Activated CD8-positive, alpha-beta memory T cell treated with anti-CD3 and anti-CD28 coated beads for 48 hours (primary cell): ENCODE results near the gene CARD10.
"Not testable (repeated sequence)": the region's sequence is repeated elsewhere in the genome, so short reads cannot be mapped to it uniquely, and the experiment has no call there.

ENCODE experiments used
- DNase-seq, 3 experiments: peaks; one replicate each; pipeline ENCODE4 v3.0.0-alpha.2; 2020; ENCODE audit warnings: low read depth in 2 of 3, low spot score in 2 of 3

Gene CARD10

DNA sequence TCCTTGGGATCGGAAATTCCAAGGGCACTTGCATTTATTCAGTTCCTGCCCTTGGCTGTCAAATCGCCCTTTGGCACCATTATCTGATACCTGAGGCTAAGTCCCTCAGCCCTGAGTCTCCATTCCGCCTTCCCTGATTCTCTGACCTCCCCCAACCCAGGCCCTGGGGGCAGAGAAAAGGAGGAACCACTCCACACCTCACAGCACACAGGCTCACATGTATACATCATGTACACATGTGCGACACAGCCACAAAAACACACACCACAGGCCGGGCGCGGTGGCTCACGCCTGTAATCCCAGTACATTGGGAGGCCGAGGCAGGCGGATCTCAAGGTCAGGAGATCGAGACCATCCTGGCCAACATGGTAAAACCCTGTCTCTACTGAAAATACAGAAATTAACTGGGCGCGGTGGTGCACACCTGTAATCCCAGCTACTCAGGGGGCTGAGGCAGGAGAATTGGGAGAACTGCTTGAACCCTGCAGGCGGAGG, 51.0 kb downstream of the CARD10 start:
- DNase-seq = not testable (repeated sequence)

DNA sequence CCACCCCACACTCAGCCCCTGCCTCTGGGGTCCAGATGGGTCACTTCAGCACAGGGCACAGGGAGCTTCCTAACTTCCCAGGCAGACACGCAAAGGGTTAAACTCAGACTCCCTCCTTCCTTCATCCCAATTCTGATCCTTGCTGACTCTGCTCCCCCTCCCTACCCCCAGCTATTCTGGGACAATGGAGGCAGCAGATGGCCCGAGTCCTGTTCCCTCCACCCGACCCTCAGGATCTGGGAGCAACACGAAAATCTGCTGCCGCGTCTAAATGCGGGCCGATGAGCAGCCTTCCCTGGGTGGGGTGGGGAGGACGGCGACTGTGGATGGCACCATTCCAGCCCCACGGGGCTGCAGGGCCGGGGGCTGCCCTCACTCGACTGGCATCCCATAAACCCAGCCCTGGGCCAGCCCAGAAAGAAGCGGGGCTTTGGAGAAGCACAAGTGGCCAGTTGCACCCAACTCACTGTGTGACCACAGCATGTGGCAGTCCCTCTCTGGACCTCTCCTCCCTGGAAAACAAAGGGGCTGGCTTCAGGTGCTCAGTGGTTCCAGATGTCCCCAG, 51.7 kb downstream of the CARD10 start:
- no peak for DNase-seq

DNA sequence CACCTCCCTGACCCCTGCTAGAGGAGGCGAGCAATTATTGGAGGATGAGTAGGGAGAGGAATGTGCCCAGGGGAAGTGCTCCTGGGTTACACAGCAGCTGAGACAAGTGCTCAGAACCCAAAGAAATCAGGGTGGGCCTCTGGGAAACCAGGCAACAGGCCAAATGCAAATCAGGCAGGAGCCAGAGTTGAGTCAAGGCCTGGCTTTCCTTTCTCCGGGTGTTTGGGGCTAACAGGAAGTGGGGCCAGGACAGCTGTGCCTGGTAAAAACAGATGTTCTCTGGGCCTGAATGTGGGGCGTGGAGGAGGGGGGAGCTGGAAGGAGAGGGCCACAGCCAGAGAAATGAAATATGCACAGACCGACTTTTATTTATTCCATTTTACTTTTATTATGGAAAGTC, 55.0 kb downstream of the CARD10 start:
- no peak for DNase-seq

DNA sequence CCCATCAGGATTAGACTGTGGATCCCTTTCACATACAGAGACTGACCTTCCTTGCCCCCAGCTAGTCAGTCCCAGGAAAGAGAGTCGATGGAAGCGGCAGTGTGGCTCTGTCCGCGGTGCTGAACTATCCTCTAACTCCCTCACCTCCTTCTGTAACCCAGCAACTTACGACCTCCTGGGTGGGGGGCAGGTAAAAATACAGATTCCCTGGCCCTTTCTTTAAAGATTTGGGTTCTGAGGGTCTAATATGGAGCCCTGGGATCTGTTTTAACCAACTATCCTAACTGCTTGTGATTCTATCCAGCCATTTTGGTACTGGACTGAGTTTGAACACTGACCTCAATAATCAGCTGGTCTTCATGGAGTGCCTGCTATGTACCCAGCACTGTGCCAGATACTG, 56.2 kb downstream of the CARD10 start:
- DNase-seq = no peak

DNA sequence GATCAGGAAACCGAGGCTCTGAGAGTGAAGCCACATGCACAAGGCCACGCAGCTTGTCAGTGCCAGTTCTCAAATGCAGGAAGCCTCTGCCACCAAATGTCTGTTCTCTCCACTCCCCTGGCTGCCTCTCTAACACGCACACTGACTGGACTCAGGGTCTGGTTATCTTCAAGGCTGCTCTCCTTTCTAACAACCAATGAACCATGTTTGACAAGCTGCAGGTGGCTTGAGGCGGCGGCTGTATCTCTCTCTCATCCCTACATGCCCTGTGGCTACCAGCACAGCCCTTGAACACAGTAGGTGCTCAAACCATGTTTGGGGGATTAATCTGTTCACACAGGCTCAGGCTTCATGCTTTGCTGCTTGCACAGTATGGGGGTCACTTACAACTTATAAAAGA, 56.8 kb downstream of the CARD10 start:
- DNase-seq = no peak

DNA sequence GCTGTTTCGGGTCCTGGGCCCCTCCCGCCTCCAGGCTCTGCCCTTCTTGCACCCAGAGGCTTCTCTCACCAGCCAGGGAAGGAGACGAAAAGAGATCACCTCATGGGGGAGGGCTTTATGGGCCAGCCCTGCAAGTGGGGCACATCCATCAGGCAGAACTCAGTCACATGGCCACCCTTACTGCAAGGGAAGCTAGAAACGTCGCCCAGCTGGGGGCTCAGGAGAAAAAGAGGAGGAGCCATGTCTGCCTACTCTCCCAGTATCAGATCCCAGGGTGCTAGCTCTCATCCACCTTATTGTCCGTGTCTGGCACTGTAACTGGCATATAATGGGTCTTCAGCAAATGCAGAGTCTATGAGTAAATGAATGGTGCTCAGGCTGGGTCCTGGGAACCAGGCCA, 57.3 kb downstream of the CARD10 start:
- no peak for DNase-seq

DNA sequence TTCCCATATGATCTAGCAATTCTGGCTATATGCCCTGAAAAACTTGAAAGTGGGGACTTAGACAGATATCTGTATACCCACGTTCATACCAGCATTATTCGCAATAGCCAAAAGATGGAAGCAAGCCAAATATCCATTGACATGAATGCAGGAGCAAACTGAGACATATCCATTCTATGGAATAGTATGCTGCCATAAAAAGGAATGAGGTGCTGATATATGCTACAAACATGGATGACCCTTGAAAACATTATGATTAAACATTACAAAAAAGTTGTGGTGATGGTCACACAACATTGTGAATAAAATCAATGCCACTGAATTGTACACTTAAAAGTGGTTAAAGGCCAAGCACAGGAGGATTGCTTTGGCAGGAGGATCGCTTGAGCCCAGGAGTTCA, 58.5 kb downstream of the CARD10 start:
- no peak for DNase-seq

DNA sequence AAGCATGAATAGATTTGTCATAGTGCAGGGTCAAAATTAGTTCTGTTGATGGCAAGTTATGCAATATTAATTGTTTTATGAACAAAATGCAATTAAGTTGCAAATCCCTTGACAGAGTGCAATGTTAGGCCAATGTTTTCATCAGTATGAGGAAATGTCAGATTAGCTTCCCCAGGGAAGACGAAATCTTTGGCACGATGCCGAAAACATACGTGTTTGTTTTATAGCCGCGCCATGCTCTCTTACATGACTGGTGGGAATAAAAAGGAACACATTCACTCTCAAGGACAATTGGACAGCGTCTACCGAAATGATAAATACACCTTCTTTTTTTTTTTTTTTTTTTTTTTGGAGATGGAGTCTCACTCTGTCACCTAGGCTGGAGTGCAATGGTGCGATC, 60.0 kb downstream of the CARD10 start:
- DNase-seq = no peak

DNA sequence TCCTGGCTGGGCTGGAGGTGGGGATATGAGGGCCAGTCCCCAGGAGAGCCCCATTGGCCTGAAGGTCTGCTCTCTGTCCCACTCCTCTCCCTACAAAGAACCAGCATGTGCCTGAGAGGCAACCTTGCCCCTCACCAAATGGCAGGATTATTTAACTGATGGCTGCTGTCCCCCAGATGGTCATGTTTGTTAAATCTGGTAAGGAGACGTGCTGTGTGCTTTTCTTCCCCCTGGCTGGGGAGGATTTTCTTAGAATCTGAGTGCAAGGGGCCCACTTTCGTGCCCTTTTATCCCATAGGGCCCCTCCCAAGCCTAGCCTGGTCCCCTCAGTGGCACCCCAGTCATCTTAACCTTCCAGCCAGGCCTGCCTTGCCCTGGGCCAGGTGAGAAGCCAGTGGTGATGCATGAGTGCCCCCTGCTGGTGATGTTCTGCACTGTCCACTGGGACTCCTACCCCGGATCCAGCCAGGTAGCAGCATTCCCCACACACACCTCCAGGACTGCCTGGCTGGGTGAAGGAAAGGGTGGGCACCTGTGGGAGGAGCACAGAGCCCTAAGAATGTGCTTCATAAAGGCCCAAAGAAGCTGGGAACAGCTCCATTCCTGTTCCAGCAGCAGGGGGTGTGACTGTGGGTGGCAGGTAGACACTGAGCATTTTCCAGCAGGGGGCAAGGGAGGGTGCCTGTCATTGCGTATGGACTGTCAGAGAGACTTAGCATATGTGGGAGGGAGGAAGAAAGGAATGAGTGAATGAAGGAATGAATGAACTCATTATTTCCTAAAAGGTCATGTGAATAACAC, 61.9 kb downstream of the CARD10 start:
- DNase-seq = peak; percentile 50 to 93 (median 89)

DNA sequence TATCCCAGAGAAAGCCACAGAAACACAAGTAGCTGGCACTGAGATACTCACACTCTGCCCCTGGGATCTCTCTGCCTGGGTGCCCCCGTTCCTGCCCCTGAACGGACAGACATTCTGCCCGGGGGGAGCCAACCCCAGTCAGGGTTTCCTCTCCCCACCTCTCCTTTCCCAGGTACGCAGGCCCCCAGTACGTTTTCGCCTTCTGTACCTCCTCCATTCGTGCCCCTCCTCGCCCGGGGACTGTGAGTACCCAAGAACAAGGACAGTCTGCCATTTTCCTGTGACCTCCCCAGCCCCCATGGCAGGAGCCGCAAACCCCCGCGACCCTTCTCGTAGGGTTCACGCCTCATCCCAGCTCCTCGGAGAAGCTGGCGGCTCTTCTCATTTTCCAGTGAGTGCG, 62.9 kb downstream of the CARD10 start:
- DNase-seq = no peak

DNA sequence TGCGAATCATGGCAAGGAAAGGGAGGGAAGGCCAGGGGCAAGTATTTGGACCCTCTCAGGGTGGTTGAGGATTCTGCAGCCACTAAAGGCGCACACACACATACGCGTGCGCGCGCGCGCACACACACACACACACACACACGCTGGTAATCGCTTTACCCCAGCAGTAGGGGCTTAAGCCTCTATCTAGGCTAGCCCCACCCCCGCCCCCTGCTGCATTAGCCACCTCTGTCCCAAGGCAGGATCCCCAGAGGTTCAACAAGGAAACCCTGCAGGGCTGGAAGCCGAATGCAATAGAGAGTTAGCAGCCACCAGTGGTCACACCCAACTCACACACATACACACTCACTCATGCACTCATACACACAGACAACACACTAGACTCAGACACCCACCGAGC, 63.3 kb downstream of the CARD10 start:
- DNase-seq = no peak

DNA sequence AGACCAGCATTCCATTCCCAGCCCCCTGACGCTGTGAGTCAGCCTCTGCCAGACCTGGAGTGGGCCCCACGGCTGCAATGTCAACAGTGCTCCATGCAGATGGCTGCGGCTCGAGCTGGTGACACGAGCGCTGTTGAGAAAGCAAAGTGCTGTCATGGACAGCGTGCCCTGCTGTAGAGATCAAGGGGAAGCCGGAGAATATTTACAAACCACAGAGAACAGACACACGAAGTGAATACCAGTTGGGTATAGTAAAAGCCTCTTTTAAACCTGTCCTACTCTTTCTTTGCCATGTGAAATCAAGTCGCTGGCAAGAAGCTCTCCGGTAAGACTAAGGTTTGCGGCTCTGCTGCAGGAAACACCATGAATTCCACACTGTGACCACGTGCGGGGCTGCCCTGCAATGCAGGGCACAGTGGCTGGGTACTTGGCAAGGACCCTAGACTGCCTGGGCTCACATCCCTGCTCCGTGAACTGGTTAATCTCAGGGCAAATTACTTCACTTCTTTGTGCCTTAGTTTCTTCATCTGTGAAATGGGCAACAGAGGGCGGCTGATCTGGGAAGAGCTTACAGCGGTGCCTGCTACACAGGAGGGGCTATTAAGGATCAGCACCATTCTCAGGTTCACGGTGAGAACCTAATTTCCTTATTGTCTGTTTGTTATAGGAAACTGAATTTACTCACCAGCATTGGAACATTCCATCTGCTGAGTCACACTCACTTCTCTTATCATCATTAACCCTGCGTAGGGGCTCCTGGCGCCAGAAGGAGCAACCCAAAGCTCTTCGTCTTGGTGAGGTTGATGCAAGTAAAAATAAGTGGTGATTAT, 64.1 kb downstream of the CARD10 start:
- no peak for DNase-seq

DNA sequence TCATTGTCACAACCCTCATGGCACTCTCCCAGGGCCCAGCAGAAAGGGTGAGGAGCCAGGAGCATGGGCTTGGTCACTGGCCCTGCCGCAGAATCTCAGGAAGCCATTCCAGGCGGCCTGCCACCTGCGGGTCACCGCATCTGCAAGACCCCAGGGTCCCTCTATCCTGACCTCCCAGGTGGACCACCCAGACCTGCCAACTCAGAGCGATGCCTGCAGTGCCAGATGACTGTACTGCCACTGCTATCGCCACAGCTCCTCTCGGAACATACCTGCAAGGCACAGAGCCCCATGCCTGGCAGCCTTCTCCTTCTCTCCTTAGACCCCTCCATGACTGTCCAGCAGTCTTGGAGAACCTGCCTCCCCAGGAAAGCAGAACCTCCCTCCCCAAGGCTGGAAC, 65.5 kb downstream of the CARD10 start:
- no peak for DNase-seq

DNA sequence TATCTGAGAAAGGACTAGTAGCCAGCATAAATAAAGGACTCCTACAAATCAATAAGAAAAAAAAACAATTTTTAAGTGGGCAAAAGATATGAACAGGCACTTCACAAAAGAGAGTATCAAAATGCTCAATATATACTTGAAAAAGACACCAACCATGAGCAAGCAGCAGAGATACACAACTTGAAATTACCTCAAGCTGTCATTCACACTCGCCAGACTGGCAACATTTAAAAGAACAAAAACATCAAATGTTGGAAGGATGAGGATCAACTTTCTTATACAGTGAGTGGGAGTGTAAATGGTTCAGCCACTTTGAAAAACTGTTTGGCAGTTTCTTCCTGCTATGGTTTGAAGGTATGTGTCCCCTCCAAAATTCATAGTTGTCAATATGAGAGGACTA, 68.0 kb downstream of the CARD10 start:
- DNase-seq = no peak

DNA sequence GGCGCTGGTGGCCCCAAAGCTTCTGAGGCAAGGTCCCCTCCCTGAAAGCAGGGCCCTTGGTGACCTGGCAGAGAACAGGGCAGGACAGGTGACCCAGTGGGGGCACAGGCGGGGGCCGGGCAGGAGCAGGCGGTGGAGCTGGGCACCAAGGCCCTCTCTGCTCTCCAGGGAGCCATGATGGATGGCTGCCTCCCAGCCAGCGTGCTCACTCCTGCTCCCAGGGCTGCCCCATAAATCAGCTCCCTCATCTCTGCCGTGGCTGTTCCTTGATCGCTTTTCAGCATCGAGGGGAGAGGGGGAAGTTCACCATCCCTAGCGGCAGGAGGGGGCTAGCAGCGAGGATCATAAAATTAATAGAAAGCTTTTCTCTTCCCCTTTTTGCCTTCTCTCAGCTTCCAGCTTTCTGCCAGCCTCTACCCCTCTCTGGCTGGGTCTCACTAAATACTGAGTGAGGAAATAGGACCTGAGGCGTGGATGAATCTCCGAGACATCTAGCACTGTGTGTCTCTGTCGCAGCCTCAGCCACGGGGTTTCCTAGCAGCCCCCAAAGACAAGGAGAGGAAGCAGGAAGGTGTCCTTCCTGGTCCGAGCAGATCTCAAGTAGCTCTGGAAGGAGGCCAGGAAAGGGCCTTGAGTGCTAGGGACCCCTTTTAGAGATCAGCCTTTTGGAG, 69.7 kb downstream of the CARD10 start:
- DNase-seq = no peak

DNA sequence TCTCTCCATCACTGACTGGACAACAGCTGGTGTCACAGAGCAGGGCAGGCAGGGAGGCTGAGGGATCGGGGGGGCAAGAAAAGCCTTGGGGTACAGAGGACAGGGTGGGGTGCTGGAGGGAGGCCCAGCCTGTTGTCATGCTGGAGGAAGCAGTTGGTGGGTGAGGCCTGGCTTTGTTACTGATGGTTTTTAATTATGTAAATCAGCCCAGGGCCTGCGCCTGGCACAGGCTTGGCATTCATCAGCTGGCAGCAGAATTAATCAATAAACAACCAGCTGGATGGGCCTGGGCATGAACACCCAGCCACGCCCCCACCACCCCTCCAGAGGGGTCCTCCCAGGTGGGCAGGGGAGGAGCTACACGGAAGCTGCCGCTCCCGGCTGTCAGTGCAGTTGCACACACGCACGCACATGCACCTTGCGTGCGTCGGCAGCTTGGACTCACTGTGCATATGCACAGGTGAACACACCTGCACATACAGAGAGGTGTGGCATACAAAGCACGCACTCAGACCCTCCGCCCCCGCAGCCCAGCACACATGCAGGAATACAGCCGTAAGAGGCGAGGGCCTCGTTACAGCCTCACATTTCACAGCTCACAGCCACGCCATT, 70.6 kb downstream of the CARD10 start:
- DNase-seq = no peak

DNA sequence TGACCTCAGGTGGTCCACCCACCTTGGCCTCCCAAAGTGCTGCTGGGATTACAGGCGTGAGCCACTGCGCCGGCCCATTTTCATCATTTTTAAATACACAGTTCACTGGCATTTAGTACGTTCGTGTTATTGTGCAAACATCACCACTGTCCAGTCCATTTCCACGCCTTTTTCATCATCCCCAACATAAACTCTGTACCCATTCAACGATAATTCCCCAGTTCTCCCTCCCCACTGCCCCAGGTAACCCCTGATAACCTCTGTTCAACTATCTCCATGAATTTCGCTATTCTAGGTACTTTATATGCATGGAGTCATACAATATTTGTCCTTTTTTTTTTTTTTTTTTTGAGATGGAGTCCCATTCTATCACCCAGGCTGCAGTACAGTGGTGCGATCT, 73.7 kb downstream of the CARD10 start:
- no peak for DNase-seq

DNA sequence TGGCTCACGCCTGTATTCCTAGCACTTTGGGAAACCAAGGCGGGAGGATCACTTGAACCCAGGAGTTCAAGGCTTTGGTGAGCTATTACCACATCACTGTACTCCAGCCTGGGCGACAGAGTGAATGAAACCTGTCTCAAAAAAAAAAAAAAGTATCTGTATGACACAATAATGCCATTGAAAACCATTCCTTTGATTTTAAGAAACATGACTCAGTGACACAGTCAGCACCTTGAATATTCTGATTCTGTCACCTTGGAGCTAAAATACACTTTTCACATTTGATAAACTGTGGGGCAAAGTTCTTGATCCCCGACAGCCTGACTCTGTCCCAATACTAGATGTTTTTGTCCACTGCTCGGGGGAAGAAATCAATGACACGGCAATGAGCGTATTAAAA, 75.2 kb downstream of the CARD10 start:
- DNase-seq = no peak

DNA sequence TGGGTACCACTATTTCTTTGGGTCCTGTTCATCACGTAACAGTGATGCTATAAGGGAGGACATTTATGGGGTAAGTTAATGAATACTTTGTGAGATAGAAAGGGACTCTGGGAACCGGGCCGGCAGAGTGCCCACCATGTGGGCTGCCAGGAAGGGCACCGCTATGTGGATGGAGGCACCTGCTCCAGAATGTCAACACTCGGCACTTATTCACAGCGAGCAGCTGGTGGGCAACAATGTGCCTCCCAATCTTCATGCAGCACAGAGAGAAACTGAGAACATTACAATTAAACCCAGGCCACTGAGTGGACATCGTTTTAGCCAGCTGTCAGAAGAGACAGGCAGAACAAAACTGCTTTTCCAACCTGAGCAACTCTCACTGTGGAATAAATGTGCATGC, 76.1 kb downstream of the CARD10 start:
- no peak for DNase-seq

DNA sequence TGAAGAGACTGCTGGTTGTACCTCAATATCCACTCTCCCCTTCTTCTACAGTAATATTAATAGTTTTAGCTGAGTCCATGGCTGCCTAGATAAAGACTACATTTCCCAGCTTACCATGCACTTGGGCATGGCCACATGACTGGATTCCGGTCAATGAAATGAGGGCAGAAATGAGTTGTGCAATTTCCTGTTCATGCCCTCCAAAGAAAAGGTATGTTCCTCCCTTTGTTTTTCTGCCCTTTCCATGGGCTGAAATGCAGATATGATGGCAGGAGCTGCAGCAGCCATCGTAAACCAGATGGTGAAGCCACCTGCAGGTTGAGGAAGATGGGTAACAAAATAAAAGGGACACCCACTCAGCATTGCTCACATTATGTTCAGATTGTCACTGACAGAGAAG, 76.7 kb downstream of the CARD10 start:
- DNase-seq = no peak

DNA sequence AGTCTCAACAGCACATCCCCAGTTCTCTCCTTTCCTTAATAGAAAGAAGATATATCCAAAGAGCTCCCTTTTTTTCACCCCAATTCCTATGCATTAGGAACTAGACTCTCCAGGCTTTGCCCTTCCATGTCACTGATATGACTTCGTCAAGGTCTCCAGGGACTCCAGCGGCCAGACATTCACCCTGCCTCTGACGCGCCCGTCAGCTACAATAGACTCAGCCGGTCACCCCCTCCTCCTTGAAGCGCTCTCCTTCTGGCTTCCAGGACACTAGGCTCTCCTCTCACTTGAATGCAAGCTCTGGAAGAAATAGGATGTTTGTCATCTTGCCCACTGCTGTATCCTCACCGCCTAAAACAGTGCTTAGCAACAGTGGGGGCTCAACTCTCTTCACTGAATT, 77.1 kb downstream of the CARD10 start:
- DNase-seq = no peak
